H1 (cell line): ENCODE results near the gene GOLGA3. TPM values are rescaled to one million over a fixed set of nuclear protein-coding genes. Genes with fewer than 3 reads are reported as not detected.

ENCODE experiments used
- ATF3 ChIP-seq: IDR thresholded peaks from 2 replicates; pipeline ENCODE4 v1.6.1; 2011; ENCODE audit warnings: low read depth, mild to moderate bottlenecking, low read length; ENCODE audit not compliant: insufficient read depth
- BACH1 ChIP-seq: IDR thresholded peaks from 2 replicates; pipeline ENCODE4 v1.6.1; 2012; ENCODE audit warnings: low read length, improper control_type of control experiment
- KDM4A ChIP-seq: IDR thresholded peaks from one replicate; pipeline ENCODE4 v1.7.1; 2012; ENCODE audit warnings: low read depth, mild to moderate bottlenecking, moderate library complexity, low read length, inconsistent platforms; ENCODE audit not compliant: severe bottlenecking
- MAFK ChIP-seq: IDR thresholded peaks from 2 replicates; pipeline ENCODE4 v1.6.1; 2012; ENCODE audit warnings: low read depth, mild to moderate bottlenecking, improper control_type of control experiment, low read length
- RNF2 ChIP-seq: fragments of 200-900, 300-1000 bp; sonication (generic); IDR thresholded peaks from 2 replicates; pipeline ENCODE4 v1.7.1; 2016; ENCODE audit warnings: borderline replicate concordance, low read depth, mild to moderate bottlenecking, antibody characterized with exemption, low read length; ENCODE audit not compliant: poor library complexity, severe bottlenecking; ENCODE audit errors: missing control alignments
- polyA plus RNA-seq, 7 experiments: library from polyadenylated mRNA; depleted of rRNA in 3 of 7; stranded (reverse) in 5 of 7; unstranded in 2 of 7; fragments of >200 nt in 5 of 7; fragments of 200-250 nt in 2 of 7; gene quantifications; 1 replicate in 5 of 7; 2 replicates in 1 of 7; 4 replicates in 1 of 7; pipeline versions ENCODE4 v1.2.1 to v1.2.3, GENCODE V29; 2011 to 2013; ENCODE audit warnings: missing spikeins in 2 of 7, mixed read lengths in 2 of 7
- total RNA-seq: library from RNA; stranded (reverse); fragmentation: NEBNext Ultra II Directional; extraction: Animal tissue kit (Norgen Biotek cat#: 25700); gene quantifications from 2 replicates; pipeline ENCODE4 v1.2.1, GENCODE V29; 2021

GOLGA3 gene
- total and polyA plus RNA-seq, 2 of the 8 experiments (the other 6 are each of a cell fraction or from before 2014, with no cell fraction given), result 6.4 to 33.1 TPM

DNA sequence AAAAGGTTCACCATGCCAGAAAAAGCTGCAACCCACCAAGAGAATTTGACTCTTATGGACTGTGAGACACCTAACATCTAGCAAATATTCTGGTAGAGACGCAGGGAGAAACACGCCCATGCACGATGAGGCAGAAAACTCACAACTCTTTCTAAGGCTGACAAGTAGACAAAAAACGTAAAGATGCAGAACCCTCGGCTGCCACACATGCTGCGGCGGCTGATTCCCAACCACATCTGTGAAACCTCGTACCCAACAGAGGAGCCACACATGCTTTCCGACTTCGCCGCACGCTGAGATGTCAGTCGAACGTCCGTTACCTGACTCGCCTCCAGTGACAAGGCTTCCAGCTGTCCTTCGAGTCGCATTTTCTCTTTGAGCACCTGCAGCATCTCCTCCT is 21.8 kb downstream of the GOLGA3 start (continued):
- TF ChIP-seq ATF3 (no peak), BACH1 (no peak), KDM4A (no peak), MAFK (no peak), RNF2 (no peak)
